ENCODE results near the gene ARID5A. TPM values are rescaled to one million over a fixed set of nuclear protein-coding genes. Genes with fewer than 3 reads are reported as not detected.
A peak's percentile ranks its signal among the peaks of the same experiment; 100 is the strongest.

Gene ARID5A
- total and polyA plus RNA-seq, 2 of the 13 experiments (the other 11 are each of a cell fraction or from before 2014, with no cell fraction given) = 6.0 to 9.5 TPM

GRCh38 chr2:96564026-96564425 is 27.5 kb downstream of the ARID5A start (continued):
- TF ChIP-seq PAWR (CRISPR knock-in tag; IDR thresholded peaks at IDR 0.05; ENCODE audit: borderline replicate concordance) (no peak), ZNF546 (CRISPR knock-in tag; conservative IDR thresholded peaks at IDR 0.05) (no peak), SRY (CRISPR knock-in tag; IDR thresholded peaks at IDR 0.05) (no peak), FOXO1 (CRISPR knock-in tag; IDR thresholded peaks at IDR 0.05) (no peak), MEIS2 (CRISPR knock-in tag; IDR thresholded peaks at IDR 0.05) (no peak), ZNF782 (CRISPR knock-in tag; IDR thresholded peaks at IDR 0.05; ENCODE audit: borderline replicate concordance) (no peak), TBP (CRISPR knock-in tag; IDR thresholded peaks at IDR 0.05) (no peak), MTERF4 (CRISPR knock-in tag; IDR thresholded peaks at IDR 0.05) (no peak)

GRCh38 chr2:96564563-96564962 is 28.0 kb downstream of the ARID5A start:
- Histone ChIP-seq H3K4me3 (replicated peaks in 1 of 3; ENCODE audit: insufficient read depth in 1 of 3, low read depth in 2 of 3, low read length in 3 of 3) (no peak overlapping the region), H3K9ac (ENCODE audit: insufficient read depth, low read depth, low read length) (no peak overlapping the region), H3K27ac (ENCODE audit: extremely low read length, insufficient read depth, low read length) (no peak overlapping the region), H3K4me2 (ENCODE audit: low read depth, low read length) (no peak overlapping the region), H3K4me1 (ENCODE audit: insufficient read depth, low read length) (peaks cover 8% of the 10 kb centered on the region), H4K20me1 (ENCODE audit: insufficient read depth, low read length) (no peaks in the 10 kb centered on the region), H3K27me3 (ENCODE audit: control insufficient read depth in 1 of 2, insufficient read depth in 2 of 2, low read length in 2 of 2) (no peaks in the 10 kb centered on the region), H2AFZ (ENCODE audit: low read length) (no peak overlapping the region), H3K79me2 (ENCODE audit: insufficient read depth, low read length) (no peaks in the 10 kb centered on the region), H3K9me3 (ENCODE audit: low read length) (no peaks in the 10 kb centered on the region), H3K36me3 (replicated peaks in 1 of 2; ENCODE audit: control insufficient read depth in 1 of 2, insufficient read depth in 2 of 2, low read length in 2 of 2) (no peaks in the 10 kb centered on the region)
- ChIA-PET CTCF (ENCODE audit: low intra/inter-chr PET ratio, low total read pairs) (no interaction called here), POLR2A (no interaction called here)
- 36% methylated on average over 2 of the region's 3 CpGs for WGBS (ENCODE audit: low lambda C conversion rate)
- in situ Hi-C loops (cut with HindIII; ENCODE audit: extremely low pct_ligation_motif_present, low pct_unique_long_range_greater_than_20kb) = no loop called here
- TF ChIP-seq ZNF263 (CRISPR knock-in tag; IDR thresholded peaks at IDR 0.05) (peak; percentile 61), ATF6 (CRISPR knock-in tag; conservative IDR thresholded peaks at IDR 0.05) (no peak)
- FAIRE-seq (no peak), DNase-seq (ENCODE audit: low spot score) (no peak), ATAC-seq (peak; percentile 43)
- no TSS peak for BruUV-seq (replicated peaks)
- intact Hi-C loops (cut with micrococcal nuclease; ENCODE audit: unreplicated experiment) = no loop called here
